ENCODE measurements around the gene WDFY3. TPM values are rescaled to one million over a fixed set of nuclear protein-coding genes. Genes with fewer than 3 reads are reported as not detected.

Gene WDFY3
- 34.2 TPM for total RNA-seq
- long read RNA-seq, partial matches to known transcripts, result 7 of 8 reads
- long read RNA-seq, other reads (novel, unspliced or antisense), result 1 of 8 reads

- ATAC-seq (ENCODE audit: poor library complexity) (peak; percentile 95), DNase-seq (peak; percentile 86)
- intact Hi-C loops (cut with DNase I), result loop anchor here (10.0 kb wide), 1 partner anchor 122 kb away; no protein-coding TSS in a partner anchor
Observed at GRCh38 chr4:84966382-84967242, at the start of gene WDFY3. TSS of gene WDFY3 (minus strand) at chr4:84966690. CDS start at chr4:84860591, 106,099 bp downstream.

GRCh38 chr4:85005865-85006377 lies 39.4 kb upstream of the WDFY3 start:
- ATAC-seq (ENCODE audit: poor library complexity), result no peak
- intact Hi-C loops (cut with DNase I), result no loop called here

GRCh38 chr4:85000343-85000742 lies 33.9 kb upstream of the WDFY3 start:
- DNase-seq (no peak), ATAC-seq (ENCODE audit: poor library complexity) (no peak)

More at GRCh38 chr4:85005865-85006377, 39.4 kb upstream of the WDFY3 start:
- no peak for DNase-seq

GRCh38 chr4:84995386-84995785 lies 28.9 kb upstream of the WDFY3 start:
- ATAC-seq (ENCODE audit: poor library complexity), result no peak
- no peak for DNase-seq
- intact Hi-C loops (cut with DNase I), result no loop called here

More at GRCh38 chr4:85000343-85000742, 33.9 kb upstream of the WDFY3 start:
- intact Hi-C loops (cut with DNase I), result no loop called here

GRCh38 chr4:84994280-84994679 lies 27.8 kb upstream of the WDFY3 start:
- no peak for DNase-seq
- intact Hi-C loops (cut with DNase I), result no loop called here
- peak; percentile 62 for ATAC-seq (ENCODE audit: poor library complexity)

- ATAC-seq (ENCODE audit: poor library complexity) (no peak), DNase-seq (no peak)
- intact Hi-C loops (cut with DNase I), result no loop called here
Observed at GRCh38 chr4:84985952-84986351, 19.5 kb upstream of the WDFY3 start.

DNA sequence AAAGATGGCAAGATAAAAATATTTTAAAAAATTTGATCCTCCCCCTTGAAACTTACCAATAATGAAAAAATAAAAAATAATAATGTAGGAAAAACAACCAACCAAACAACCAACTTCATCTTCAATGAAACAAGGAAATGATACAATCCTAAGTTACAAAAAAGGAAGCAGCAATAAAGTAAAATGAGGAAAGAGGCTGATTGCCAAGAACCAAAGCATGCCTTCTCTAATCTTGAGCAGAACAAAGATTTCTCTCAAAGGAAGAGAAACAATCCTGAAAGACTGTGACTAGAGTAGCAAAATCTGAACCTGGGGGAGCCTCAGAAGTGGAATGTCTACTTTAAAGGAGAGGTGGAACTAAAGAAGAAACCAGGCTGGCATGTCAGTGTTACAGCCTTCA lies 10.9 kb upstream of the WDFY3 start:
- no peak for ATAC-seq (ENCODE audit: poor library complexity)
- DNase-seq, result no peak
- intact Hi-C loops (cut with DNase I), result no loop called here

GRCh38 chr4:84973856-84974255 lies 7.4 kb upstream of the WDFY3 start:
- DNase-seq, result no peak
- intact Hi-C loops (cut with DNase I), result loop anchor here (2.0 kb wide), 1 partner anchor 221 kb away; no protein-coding TSS in a partner anchor
- no peak for ATAC-seq (ENCODE audit: poor library complexity)

GRCh38 chr4:84971319-84971932 lies 4.9 kb upstream of the WDFY3 start:
- no peak for DNase-seq
- intact Hi-C loops (cut with DNase I), result no loop called here
- ATAC-seq (ENCODE audit: poor library complexity), result no peak

- intact Hi-C loops (cut with DNase I), result loop anchor here (10.0 kb wide), 1 partner anchor 124 kb away; no protein-coding TSS in a partner anchor
- ATAC-seq (ENCODE audit: poor library complexity), result no peak
- DNase-seq, result no peak
Observed at GRCh38 chr4:84968925-84969324, 2.4 kb upstream of the WDFY3 start.

- peak; percentile 54 for ATAC-seq (ENCODE audit: poor library complexity)
- intact Hi-C loops (cut with DNase I), result loop anchor here (10.0 kb wide), 1 partner anchor 122 kb away; no protein-coding TSS in a partner anchor
- DNase-seq, result no peak
Observed at GRCh38 chr4:84967243-84967690, 777 bp upstream of the WDFY3 start.

DNA sequence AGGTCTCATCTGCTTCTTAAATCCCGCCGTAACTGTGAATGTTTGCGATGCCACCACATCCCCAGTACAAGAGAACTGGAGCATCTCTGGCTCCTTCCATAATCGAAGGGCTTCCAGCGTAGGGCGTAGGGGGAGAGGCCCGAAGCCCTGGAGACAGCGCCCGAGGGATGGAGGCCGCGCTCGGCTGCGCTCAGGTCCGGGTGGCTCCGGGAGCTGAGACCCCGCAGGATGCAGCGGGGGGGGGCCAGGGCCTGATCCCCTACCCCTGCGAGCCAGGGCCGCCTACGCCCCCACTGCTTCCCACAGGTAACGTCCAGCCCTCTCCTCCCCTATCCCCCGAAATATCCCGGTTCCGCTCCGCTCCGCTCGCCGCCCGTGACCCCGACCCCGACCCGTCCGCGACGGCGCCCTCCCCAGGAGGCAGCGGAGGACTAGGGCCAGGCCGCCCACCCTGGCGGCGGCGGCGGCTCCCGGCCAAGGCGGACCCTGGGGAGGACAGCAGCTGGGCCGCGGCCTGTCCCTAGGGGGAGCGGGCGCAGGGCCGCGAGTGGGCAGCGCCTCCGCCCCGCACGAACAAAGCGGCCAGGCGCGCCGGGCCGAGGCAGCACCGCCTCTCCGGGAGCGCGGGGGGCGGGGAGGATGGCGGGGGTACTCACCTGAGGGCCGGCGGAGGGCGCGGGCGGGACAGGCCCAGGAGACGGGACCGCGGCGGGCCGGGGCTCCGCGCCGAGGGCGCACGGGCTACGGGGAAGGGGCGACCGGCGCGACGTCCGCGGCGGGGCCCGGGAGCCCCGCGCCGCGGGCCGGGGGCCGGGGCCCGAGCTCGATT lies 723 bp downstream of the WDFY3 start:
- intact Hi-C loops (cut with DNase I), result loop anchor here (10.0 kb wide), 1 partner anchor 121 kb away; no protein-coding TSS in a partner anchor
- ATAC-seq (ENCODE audit: poor library complexity) (peak; percentile 48), DNase-seq (peak; percentile 65)

- ATAC-seq (ENCODE audit: poor library complexity) (no peak), DNase-seq (no peak)
- intact Hi-C loops (cut with DNase I), result loop anchor here (10.0 kb wide), 1 partner anchor 120 kb away; no protein-coding TSS in a partner anchor
Observed at GRCh38 chr4:84964995-84965552, 1.4 kb downstream of the WDFY3 start.

DNA sequence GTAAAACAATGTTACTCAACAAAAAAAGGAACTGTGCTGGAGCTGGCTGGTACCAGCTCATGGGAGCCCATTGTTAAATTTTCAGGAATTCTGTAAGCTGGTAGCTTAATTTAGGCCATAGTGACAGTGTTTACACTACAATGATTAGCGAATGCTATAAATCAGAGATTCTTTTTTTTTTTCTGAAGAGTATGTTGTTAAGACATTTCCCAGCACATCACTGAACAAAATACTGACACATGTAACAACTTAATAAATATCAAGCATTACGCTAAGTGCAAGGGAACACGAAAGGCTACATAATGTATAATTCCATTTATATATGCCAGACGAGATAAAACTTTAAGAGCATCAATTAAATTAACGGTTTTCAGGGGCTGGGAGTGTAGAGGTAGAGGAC lies 4.4 kb downstream of the WDFY3 start:
- intact Hi-C loops (cut with DNase I), result loop anchor here (10.0 kb wide), 1 partner anchor 117 kb away; no protein-coding TSS in a partner anchor
- DNase-seq (no peak), ATAC-seq (ENCODE audit: poor library complexity) (no peak)

DNA sequence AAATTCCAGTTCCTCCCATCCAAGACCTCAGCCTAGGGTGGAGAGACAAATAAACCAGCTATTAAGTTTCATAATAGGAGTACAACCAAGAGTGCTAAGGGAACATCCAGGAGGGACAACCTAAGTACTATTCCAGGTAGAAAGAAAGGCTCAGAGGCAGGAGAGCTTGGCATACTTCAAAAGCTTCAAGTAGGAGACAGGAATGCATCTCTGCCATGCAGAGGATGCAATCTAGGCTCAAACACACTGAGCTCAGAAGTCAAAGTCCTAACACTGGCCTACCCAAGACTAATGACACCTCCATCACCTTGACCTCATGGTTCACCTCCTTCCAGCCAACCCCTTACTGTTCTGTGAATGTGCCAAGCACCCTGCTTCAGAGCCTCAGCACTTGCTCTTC lies 8.1 kb downstream of the WDFY3 start:
- ATAC-seq (ENCODE audit: poor library complexity) (no peak), DNase-seq (no peak)
- intact Hi-C loops (cut with DNase I), result no loop called here

GRCh38 chr4:84957514-84958420 lies 8.7 kb downstream of the WDFY3 start:
- ATAC-seq (ENCODE audit: poor library complexity), result no peak
- intact Hi-C loops (cut with DNase I), result no loop called here
- DNase-seq, result no peak

- ATAC-seq (ENCODE audit: poor library complexity), result peak; percentile 62
- DNase-seq, result no peak
- intact Hi-C loops (cut with DNase I), result no loop called here
Observed at GRCh38 chr4:84956014-84956413, 10.5 kb downstream of the WDFY3 start.
